GM21390 (cell line): ENCODE data around the gene FANCG.

ENCODE experiments used
- ATAC-seq: cut with Tn5 transposase; IDR thresholded peaks from one replicate; pipeline ENCODE4 v1.9.1; 2021; ENCODE audit not compliant: unreplicated experiment

The FANCG gene

GRCh38 chr9:35079426-35080341, at the start of gene FANCG:
TSS of gene FANCG (minus strand) at chr9:35079942. CDS start at chr9:35079524, 418 bp downstream.
- ATAC-seq, result peak; percentile 89

DNA sequence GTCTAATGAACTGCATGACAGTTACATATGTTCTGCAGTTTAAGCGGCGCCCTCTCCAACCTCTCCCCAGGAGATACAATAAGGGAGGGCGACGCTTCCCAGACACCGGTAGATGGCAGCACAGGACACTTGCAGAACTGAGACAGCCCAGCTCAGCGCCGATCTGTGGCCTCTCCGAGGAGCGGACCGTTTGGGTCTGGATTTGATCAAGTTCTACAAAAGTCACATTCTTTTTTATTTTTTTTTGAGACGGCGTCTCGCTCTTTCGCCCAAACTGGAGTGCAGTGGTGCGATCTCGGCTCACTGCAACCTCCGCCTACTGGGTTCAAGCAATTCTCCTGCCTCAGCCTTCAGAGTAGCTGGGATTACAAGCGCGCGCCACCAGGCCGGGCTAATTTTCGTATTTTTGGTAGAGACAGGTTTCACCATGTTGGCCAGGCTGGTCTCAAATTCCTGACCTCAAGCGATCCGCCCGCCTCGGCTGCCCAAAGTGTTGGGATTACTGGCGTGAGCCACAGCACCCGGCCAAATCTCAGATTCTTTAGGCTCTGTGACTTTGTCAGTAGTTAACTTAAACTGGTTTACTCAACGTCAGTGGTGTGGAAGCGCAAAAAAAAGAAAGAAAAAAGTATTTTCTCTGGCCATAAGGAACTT, 37.3 kb upstream of the FANCG start:
- ATAC-seq, result peak; percentile 32

DNA sequence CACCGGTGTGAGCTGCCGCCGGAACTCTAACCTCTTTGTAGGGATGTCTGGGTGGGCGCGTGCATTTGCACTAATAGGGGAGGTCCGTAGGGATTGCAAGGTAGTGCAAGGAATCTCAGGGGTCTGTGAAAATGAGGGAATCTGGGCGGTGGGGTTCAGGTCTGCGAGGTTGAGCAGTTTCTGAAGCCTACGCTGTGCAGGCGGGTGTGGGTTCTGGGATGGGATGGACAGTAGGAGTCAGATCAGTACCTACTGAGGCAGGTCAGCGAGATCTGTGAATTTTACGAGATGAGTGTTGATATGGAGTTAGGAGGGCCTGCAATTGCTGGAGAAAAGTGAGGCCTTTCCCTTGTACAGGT, 36.8 kb upstream of the FANCG start:
- peak; percentile 3 for ATAC-seq

DNA sequence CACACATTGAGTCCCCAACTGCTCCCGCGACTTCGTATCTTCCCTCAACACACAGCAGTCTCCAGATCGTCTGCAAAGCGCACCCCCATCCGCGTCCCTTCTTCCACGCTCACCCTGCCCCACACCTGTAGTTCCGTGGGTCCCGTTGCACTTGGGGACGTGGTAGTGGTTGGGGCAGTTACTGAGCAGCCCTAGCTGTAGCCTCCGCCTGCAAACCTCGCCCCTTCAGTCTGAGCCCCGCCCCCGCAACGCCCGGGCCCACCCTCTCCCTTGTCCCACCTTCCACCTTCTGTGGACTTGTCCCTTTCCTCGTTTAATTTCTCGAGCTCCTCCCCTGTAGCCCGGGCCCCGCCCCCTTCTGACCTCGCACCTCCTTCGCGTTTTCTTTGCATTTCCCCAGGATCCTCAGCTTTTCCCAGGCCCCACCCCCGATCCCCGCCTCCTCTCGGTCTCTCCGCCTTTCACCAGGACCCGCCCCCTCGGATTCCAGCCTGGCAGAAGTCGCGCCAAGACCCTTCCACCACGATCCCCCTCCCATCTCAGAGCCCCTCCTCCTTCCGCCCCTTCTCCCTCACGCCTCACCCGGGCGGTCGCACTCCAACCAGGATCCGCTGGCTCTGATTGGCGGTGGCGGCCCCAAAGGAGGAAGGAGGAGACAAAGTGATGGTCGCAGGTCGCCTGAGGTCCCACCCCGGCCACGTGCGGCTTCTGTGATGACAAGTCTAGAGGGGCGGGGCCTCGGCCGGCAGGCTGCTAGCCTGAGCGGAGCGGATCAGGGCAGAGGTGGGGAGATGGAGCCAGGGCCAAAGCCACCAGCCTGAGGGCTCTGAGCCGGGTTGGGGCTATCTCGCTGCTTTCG, 36.2 kb upstream of the FANCG start, which contains the start of gene ATOSB:
TSS of gene ATOSB (minus strand) at position 183 of the 859 bp plus-strand sequence. CDS start 7,588 bp downstream, outside the sequence.
- peak; percentile 52 for ATAC-seq

DNA sequence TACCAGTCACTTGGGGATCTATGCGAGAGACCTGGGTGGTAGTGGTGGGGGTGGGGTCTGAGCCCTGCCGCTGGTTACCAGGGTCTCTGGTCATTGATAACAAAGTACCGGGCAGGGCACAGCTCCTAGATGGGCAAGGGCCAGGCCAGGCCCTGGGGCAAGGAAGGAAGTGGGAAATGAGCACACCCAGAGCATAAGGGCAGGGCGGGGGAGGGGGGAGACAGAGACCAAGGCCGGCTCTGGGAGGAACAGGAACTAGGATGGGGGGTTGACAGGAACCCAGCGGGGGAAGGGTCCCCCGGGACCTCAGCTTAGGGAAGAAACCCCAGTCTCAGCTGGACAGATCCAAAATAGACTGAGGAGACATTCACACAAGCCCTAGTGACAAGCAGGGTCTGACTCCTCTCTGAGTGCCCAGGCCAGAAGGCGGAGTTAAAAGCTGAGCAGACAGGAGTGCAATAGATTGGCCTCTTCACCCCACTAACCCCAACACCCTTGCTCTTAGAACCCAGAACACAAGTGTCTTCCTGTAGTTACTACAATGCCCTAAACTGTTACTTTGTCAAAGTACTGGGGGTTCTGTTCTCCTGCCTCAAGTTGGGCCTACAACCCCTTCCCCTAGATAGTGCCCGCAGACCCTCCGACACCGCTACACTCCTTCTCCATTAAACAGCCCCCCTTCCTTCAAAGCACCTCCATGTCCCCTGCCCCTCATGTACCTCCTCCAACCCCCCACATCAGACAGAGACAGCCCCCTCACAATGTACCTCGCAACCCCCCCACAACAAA, 35.3 kb upstream of the FANCG start:
- ATAC-seq, result no peak

DNA sequence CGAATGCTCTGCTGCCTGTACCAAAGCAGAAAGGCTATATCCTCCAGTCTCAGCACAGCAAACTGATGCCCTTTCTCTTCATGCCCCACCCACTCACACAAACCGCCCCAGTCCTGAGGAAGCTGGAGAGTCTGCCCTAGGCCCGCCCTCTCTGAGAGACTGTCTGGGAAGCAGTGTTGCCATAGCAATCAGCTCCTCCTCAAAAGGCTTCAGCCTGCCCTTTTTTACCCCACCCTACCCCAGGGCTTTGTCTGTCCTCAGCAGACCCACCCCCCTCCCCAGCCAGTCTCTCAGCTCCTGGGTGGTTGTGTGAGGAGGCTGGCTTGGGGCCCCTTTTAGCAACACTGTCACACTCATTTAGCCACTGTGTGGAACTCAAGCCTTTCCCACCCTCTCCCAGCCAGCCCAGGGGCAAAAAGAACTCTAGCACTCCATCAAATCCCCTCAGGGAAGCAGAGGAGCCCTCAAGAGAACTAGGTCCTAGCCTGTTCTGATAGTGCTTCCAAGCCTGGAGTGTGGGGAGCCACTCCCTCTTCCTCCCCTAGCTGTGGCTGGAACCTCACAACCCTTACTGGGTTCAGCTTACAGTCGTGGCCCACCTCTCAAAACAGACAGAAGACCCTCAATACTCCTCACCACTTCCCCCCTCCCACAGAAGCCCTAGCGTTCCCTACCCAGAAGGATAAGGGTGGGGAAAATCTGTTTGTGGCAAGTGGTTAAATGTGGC, 34.5 kb upstream of the FANCG start:
- ATAC-seq, result no peak

GRCh38 chr9:35112257-35113020, 32.7 kb upstream of the FANCG start:
- no peak for ATAC-seq

DNA sequence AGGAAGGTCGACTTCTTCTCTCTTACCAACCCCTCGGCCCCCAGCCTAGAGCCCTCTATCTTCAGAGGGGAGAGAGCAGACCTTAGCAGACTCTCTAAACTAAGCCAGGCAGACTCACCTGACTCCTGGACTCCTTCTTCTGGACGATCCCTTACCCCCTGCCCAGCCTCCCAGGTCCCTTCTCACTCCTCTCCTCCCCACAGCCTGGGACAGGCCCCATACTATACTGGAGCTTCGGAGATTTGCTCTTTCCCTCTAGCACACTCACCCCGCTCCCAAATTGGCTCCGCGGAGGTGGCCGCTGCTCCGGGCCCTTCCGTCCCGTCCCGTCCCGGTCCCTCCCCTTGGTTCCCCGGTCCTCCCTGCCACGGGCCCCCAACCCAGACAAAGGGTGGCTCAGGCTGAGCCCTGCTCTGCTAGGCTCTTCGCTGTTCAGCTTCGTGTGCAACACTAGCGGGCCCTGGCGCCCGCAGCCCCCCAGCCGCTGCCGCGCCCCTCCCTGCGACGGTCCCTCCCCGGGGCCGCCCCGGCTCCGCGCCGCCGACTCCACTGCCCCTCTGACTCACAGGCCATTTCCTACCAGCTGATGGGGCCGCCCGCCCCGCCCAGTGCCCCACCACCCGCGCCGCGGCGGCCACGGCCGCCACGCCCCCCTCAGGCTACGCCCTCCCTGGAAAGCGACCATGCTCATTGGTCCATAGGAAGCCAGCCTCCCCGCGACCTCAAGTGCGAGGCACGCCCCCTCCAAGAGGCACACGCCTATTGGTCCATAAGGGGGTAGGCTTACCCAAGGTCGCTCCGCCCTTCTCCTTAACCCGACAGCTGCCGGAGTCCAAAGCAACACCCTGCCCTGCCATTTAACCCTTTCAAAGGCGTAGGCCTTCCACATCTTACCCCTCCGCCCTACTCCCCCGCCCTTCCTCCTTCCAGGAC, 31.5 kb upstream of the FANCG start:
- ATAC-seq, result peak; percentile 71

GRCh38 chr9:35110327-35110761, 30.6 kb upstream of the FANCG start:
- ATAC-seq, result no peak

GRCh38 chr9:35108946-35109575, 29.3 kb upstream of the FANCG start:
- no peak for ATAC-seq

DNA sequence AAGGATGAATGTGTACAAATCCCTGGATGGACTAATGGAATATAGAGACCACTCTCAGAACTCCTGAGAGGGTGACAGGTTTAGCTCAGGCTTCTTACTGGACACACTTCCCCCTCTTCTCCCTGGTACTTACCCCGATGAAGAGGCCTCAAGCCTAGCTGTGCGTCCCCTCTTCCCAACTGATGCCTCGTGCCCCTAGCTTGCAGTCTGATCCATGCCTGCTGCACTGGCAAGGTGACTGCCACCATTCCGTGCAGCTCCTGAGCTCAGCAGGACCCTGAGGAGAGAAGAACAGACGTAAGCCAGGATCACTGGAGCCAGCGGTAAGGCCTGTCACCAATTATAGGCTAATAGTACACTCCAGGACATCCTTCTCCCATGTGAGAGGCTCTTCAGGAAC, 28.7 kb upstream of the FANCG start:
- ATAC-seq, result no peak

DNA sequence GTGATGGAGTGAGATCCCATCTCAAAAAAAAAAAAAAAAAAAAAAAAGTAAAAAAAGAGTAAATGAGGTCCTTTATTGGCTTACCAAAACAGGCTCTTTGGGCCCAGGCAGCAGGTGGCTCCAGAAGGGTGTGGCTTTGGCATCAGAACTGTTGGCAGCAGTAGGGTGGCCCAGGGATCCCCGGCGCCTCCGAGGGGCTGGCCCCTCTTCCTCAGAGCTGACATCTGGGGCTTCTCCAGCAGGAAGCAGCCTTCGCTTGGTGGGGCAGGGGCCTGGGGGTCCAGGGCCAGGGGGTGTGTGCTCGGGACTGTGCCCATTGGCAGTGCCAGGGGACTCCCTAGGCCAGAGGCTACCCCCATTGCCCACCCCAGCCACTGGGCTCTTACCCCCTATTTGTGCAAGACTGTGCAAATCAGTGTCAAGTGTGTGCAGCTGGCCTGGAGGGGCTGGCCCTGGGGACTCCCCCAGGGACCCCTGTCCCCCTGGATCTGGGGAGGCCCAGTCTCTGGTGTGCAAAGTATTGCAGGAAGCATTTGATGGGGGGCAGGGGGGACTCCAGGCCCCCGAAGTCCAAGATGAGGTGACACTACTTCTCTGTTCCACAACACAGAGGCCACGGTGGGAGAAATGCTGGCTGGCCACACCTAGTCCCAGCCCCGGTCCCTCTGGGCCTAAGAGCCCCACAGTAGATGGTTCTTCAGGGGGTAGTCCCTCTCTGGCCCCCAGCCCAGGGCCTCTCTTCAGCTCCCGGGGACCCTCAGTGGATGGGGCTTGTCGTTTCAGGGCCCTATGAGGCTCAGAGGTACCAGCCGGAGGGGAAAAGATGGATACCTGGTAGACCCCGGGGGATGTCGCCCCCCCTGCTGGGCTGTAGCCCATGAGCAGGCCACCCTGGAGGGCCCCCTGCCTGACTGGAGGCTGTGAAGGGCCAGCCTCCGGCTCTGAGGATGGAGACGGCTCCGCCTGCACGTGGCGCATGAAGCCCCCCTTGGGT, 27.9 kb upstream of the FANCG start:
- ATAC-seq, result no peak

DNA sequence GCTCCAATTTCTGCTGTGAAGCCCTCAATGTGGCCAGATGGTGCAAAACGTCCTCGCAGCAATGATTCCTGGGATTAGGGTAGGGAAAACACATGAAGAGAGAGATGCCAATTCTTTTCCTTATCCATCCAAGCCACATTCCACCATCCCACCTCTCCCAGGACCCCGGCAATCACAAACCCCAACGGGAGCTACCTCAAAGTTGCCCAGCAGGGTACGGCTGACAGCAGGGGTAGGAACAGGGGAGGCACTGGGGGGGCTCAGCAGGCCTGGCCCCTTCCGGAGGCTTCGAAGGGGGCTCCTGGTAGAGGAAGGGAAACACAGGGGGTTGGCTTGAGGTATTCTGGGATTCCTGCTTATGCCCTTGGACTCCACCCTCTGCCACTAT, 26.6 kb upstream of the FANCG start:
- ATAC-seq, result no peak

DNA sequence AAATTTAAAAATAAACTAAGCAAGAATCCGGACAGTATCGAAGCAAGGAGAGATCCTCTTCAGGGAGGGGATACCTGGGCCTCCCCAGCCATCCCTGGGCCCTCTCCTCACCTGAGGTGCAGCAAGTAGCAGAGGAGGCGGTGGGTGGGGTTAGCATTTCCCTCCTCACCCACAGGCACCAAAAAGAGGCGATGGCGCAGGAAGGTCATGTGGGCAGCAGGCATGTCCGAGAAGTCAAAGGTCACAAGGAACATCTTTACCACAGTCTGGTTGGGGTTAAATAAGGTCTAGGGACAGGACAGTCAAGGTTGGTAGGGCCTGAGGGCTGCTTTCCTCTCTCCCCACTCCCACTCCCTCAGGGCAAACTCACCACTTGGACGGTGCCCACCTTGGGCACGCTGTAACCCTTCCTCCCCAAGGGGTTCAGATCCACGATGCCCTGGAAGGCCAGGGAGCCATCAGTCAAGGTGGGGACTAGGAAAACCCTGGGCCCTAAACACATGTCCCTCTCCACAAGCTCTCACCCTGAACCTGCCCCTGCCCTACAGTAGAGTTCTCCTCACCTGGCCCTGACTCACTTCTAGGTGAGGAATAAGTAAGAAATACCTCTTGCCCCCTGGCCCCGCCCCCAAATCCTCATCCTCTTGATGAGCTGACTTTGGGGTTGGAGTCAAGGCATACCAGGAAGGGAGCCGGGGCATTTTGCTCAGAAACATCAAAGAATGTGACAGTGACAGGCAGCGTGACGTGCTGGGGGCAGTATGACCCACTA, 26.0 kb upstream of the FANCG start:
- no peak for ATAC-seq

- no peak for ATAC-seq
Observed at GRCh38 chr9:35105126-35105525, 25.4 kb upstream of the FANCG start.

- ATAC-seq, result no peak
Observed at GRCh38 chr9:35104586-35104985, 24.8 kb upstream of the FANCG start.
